ENCODE measurements around the gene LRRC4C.

- TF ChIP-seq, protein P1, sequence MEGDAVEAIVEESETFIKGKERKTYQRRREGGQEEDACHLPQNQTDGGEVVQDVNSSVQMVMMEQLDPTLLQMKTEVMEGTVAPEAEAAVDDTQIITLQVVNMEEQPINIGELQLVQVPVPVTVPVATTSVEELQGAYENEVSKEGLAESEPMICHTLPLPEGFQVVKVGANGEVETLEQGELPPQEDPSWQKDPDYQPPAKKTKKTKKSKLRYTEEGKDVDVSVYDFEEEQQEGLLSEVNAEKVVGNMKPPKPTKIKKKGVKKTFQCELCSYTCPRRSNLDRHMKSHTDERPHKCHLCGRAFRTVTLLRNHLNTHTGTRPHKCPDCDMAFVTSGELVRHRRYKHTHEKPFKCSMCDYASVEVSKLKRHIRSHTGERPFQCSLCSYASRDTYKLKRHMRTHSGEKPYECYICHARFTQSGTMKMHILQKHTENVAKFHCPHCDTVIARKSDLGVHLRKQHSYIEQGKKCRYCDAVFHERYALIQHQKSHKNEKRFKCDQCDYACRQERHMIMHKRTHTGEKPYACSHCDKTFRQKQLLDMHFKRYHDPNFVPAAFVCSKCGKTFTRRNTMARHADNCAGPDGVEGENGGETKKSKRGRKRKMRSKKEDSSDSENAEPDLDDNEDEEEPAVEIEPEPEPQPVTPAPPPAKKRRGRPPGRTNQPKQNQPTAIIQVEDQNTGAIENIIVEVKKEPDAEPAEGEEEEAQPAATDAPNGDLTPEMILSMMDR (conservative IDR thresholded peaks at IDR 0.05 in 1 of 2, IDR thresholded peaks at IDR 0.05 in 1 of 2; ENCODE audit: extremely low read depth in 1 of 2, insufficient read depth in 1 of 2, low read depth in 1 of 2, low read length in 2 of 2), result no peak
- no peak for TF ChIP-seq EZH2 (IDR thresholded peaks at IDR 0.05; ENCODE audit: borderline replicate concordance, low read length)
Observed at GRCh38 chr11:41225856-41226633, 233.4 kb downstream of the LRRC4C start.
